CD4-positive, alpha-beta T cell treated with Interleukin-6 at 100 ng/mL for 8 hours (primary cell): ENCODE data around the gene RPS29.

Experiments used
- DNase-seq: peaks from one replicate; pipeline ENCODE4 v3.0.0-alpha.2; 2020; ENCODE audit warnings: mixed read lengths, low spot score

Gene RPS29

DNA sequence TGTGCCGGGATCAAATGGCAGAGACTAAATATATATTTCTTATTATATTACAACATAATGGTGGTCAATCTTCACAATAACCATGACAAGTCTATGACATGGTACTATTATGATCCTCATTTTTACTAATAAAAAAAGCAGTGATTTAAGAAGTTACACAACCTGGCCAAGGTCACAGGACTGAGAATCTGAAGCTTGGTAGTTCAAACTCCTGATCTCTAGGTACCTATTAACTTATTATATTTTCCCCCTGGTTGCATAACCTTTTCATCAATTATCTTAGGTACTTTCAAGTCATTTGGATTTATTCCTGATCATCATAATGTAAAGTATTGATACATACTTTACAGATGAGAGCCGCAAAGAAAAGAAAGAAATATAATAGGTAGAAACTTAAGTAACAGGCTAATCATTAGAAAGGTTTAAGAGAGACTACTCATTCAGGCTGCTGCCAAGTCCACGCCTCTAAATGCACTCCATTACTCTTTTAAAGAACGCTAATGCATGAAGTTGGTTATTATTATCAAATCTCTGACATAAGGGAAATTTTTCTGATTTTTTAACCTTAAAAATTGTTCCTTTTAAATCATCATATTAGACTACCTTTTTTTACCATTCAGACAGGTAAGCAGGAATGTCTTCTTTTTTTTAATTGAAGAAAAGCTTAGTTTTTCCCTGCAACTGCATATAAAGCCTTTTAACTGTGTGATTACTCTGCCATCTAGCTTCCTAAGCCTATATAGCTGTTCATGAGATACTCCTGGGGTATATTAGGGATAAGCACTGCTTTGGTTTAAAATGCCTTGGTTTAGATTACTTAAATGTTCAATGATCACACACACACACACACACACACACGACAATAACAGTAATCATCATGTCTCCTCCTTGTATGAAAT, 35.6 kb downstream of the RPS29 start:
- no peak for DNase-seq

DNA sequence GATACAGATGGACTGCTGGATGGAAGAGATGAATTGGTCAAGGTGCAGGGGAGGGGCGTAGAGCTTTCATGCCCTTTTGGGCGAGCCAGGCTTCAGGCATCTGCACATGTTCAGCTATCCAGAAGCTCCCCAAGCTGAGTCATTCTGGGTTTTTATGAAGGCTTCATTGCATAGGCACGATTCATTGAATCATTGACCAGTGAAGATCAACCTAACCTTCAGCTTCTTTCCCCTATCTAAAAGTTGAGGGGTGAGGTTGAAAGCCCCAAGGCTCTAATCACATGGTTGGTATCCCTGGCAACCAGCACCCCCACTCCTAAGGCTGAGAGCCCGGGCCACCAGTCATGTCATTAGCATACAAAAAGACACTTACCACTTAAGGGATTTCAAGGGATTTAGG, 36.3 kb downstream of the RPS29 start:
- DNase-seq = no peak

DNA sequence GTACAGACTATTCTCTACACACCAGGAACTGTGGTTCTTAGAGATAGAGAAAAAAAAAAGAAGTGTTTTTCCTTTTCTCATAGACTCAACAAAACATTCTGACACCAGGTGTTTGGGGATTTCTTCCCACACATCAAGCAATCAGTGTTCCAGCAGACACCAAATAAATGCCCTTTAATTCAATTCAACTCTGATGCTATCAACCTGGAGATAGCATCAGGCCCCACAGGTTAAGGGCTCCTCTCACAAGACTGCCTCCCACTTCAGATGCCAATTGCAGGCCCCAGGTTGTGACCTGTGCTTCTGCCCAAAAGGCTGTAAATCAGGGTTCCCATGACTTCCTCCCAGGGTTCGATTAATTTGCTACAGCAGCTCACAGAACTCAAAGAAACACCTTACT, 36.7 kb downstream of the RPS29 start:
- DNase-seq = no peak

DNA sequence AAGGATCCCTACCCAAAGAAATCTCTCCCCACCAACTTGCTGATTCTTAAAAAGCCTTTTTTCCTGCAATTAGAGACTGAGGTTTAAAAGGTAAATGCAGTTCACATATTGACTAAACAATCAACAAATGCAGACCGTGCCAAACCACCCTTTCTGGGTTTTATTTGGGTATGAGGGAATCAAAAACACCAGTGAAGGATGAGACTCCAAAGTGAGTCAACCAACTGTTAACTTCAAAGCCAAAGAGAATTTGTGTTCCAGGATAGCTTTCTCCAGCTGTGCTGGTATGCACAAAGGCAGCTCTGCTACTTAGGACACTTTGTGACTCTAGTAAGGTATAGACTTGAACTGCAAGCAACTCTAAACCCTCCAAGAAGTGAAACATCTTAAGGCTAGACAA, 39.4 kb downstream of the RPS29 start:
- DNase-seq = no peak

DNA sequence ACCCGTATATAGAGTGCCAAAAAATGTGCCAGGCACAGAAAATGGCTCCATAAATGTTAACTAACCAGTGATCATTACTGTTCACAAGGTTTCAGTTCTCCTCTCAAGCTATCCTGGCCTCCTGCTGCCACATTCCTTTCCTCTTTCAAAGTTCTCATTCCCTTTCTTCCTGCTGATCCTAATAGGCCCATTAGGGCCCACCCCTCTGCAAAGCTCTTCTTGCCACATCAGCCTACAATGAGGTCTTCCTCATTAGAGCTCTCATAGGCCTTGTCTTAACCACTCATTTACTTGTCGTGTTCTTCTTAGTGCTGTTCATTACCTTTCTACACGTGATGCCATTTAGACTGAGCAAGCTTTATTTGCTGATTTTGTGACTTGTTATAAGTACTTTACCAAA, 40.5 kb downstream of the RPS29 start:
- DNase-seq = no peak

DNA sequence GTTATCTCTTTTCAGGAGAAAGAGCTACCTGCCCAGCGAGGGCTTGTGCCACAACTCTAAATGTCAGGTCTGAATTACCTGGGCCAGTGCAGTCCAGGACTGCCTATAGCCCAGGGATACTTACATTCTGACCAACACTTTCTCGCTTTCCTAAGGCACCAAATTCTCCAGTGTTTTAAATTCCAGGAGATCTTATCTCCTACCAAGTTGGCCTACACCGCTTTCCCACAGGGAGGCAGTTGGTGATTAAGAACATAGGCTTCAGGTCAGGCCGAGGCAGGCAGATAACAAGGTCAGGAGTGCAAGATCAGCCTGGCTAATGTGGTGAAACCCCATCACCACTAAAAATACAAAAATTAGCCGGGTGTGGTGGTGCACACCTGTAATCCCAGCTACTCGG, 41.1 kb downstream of the RPS29 start:
- DNase-seq = no peak

DNA sequence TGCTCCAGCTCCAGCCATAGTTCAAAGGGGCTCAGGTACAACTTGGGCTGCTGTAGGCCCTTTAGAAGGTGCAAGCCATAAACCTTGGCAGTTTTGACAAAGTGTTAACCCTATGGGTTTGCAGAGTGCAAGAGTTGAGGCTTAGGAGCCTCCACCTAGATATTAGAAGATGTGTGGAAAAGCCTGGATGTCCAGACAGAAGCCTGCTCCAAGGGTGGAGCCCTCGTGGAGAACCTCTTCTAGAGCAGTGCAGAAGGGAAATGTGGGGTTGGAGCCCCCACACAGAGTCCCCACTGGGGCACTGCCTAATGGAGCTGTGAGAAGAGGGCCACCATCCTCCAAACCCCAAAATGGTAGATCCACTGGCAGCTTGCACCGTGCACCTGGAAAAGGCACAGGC, 45.1 kb downstream of the RPS29 start:
- DNase-seq = no peak

DNA sequence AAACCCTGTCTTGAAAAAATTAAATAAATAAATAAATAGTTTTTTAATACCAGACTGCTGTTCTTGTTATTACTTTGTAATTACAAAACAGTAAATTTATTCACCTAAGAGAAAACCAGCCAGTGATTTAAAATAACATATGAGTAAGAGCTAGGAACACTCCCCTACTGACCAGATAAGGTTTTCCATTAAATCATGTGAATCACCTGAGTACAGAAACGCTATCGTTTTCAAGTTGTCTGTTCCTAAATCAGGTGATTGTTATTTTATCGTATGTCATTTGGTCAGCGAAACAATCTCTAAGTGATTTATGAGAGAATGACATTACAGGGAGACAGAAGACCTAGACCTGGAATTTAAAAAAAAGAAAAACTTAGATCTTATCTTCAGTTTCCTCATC, 47.3 kb downstream of the RPS29 start:
- no peak for DNase-seq
